ENCODE data around the gene SLC4A5.

SLC4A5 gene

DNA sequence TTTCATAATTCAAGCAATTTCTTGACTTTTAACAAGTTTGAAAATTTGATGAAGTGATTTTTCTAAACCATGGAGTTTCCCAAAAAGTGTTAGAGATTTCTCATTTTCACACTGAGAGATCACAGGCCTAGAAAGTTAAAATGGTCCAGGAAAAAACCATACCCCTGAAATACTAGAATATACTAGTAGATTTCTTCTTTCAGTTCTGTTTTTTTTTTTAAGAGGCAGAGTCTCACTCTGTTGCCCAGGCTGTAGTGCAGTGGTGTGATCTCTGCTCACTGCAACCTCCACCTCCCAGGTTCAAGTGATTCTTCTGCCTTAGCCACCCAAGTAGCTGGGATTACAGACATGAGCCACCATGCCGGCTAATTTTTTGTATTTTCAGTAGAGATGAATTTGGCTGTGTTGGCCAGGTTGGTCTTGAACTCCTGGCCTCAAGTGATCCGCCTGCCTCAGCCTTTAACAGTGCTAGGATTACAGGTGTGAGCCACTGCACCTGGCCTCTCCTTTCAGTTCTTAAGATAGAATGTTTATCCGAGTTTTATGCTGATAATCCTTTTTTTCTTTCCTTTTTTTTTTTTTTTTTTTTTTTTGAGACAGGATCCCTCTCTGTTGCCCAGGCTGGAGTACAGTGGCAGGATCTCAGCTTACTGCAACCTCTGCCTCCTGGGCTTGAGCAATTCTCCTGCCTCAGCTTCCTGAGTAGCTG, 130.4 kb downstream of the SLC4A5 start:
- no peak for DNase-seq (ENCODE audit: low spot score)
- TF ChIP-seq, protein P1, sequence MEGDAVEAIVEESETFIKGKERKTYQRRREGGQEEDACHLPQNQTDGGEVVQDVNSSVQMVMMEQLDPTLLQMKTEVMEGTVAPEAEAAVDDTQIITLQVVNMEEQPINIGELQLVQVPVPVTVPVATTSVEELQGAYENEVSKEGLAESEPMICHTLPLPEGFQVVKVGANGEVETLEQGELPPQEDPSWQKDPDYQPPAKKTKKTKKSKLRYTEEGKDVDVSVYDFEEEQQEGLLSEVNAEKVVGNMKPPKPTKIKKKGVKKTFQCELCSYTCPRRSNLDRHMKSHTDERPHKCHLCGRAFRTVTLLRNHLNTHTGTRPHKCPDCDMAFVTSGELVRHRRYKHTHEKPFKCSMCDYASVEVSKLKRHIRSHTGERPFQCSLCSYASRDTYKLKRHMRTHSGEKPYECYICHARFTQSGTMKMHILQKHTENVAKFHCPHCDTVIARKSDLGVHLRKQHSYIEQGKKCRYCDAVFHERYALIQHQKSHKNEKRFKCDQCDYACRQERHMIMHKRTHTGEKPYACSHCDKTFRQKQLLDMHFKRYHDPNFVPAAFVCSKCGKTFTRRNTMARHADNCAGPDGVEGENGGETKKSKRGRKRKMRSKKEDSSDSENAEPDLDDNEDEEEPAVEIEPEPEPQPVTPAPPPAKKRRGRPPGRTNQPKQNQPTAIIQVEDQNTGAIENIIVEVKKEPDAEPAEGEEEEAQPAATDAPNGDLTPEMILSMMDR (IDR thresholded peaks at IDR 0.05; ENCODE audit: extremely low read depth, missing control alignments) = no peak

DNA sequence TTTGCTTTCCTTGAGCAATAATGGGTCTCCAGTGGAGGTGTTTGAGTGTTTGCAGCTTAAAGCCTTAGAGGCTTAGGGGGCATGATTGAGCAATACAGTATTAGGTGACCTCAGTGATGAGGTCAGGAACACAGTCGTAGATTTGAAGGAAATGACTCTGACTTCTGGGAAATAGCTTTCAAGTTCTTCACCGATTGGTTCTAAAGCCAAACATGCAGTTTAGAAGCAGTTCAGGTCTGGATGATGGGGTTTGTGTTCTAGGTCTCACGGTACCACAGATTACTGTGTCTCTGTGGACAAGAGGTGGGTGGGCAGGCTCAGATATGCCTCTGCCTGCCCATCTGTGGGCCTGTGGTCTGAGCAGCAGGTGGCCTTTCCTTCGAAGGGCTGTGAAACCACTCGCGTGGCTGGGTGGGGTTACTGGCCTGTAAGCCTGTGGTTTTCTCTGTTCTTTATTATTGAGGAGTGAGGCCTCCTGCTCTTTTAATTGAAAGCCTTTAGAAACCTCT, 137.0 kb downstream of the SLC4A5 start:
- DNase-seq (ENCODE audit: low spot score) = peak; percentile 66
- TF ChIP-seq, protein P1 (IDR thresholded peaks at IDR 0.05; ENCODE audit: extremely low read depth, missing control alignments) = no peak

DNA sequence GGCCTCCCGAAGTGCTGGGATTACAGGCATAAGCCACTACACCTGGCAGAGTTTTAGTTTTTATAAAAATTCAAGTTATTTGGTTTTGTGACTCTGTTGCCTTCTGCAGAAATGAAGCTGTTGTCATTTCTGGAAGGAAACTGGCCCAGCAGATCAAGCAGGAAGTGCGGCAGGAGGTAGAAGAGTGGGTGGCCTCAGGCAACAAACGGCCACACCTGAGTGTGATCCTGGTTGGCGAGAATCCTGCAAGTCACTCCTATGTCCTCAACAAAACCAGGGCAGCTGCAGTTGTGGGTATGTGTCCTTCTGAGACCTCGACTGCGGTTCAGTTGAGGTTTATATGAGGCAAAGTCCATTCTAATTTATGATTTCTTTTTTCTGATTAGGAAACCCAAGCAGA, 137.6 kb downstream of the SLC4A5 start:
- DNase-seq (ENCODE audit: low spot score) = no peak
- TF ChIP-seq, protein P1 (IDR thresholded peaks at IDR 0.05; ENCODE audit: extremely low read depth, missing control alignments) = no peak

DNA sequence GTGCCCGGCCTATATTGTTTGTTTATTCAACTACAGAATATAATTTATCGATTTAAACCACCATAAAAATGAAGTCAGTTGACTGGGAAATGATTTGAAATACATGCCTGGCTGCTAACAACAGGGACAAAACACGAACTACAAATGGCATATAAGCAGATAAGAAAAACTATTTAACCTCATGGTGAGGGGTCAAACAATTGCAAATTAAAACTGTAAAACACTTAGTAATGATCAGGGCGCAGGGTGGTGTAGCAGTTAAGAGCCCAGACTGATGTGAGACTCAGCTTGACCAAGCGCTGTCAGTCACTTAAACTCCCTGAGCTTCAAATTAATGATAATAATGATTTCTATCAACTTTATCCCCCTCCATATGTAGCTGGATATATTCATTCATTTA, 138.1 kb downstream of the SLC4A5 start:
- TF ChIP-seq, protein P1 (IDR thresholded peaks at IDR 0.05; ENCODE audit: extremely low read depth, missing control alignments) = no peak
- no peak for DNase-seq (ENCODE audit: low spot score)

DNA sequence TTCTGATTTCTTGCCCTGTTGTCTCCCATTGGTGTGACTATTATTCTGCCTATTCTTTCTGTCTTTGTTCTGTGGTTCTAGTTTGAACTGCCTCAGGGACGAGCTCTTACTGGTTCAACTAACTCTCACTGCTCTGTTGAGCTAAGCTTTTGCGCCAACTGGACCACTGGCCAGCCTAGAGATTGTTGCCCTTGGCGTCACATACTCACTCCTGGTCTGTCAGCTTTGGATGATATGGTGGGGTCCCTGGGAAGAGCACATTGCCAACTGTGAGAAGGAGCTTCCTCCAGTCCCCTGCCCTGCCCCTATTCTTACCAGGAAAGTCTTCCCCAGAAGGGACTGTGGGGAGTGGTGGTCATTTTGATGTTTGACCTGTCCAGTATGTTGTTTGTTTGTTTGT, 138.8 kb downstream of the SLC4A5 start:
- TF ChIP-seq, protein P1 (IDR thresholded peaks at IDR 0.05; ENCODE audit: extremely low read depth, missing control alignments) = no peak
- DNase-seq (ENCODE audit: low spot score) = no peak

DNA sequence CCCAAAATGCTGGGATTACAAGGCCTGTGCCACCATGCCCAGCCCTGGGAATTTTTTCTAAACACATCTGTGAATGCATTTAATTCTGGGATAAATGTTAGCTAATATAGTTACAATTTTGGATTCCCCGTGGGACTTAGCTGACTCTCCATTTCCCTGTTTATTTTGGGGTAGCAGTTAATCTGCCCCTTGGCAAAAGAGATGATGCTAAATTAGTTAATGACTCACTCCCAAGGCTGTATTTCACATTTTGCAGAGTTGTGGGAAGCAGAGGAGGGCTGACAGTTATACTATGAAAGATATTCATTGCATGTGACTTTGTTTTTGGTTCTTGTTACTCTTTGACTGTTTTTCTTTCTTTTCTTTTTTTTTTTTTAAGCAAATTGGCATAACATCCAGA, 141.6 kb downstream of the SLC4A5 start:
- TF ChIP-seq, protein P1 (IDR thresholded peaks at IDR 0.05; ENCODE audit: extremely low read depth, missing control alignments) = no peak
- no peak for DNase-seq (ENCODE audit: low spot score)

DNA sequence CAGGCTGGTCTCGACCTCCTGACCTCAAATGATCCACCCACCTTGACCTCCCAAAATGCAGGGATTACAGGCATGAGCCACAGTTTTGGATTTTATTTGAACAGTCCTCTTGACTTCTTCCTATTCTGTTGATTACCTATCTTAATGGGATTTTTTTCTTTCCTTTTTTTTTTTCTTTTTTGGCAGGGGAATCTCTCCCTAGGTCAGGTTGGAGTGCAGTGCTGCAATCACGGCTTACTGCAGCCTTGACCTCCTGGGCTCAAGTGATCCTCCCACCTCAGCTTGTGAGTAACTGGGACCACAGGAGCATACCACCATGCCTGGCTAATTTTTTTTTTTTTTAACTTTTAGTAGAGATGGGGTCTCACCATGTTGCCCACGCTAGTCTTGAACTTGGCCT, 142.0 kb downstream of the SLC4A5 start:
- DNase-seq (ENCODE audit: low spot score) = no peak
- TF ChIP-seq, protein P1 (IDR thresholded peaks at IDR 0.05; ENCODE audit: extremely low read depth, missing control alignments) = no peak
